ENCODE measurements around the gene HS3ST5. TPM values are rescaled to one million over a fixed set of nuclear protein-coding genes. Genes with fewer than 3 reads are reported as not detected.

HS3ST5 gene
- total RNA-seq, 4 donors from 2014 or later, result not detected

DNA sequence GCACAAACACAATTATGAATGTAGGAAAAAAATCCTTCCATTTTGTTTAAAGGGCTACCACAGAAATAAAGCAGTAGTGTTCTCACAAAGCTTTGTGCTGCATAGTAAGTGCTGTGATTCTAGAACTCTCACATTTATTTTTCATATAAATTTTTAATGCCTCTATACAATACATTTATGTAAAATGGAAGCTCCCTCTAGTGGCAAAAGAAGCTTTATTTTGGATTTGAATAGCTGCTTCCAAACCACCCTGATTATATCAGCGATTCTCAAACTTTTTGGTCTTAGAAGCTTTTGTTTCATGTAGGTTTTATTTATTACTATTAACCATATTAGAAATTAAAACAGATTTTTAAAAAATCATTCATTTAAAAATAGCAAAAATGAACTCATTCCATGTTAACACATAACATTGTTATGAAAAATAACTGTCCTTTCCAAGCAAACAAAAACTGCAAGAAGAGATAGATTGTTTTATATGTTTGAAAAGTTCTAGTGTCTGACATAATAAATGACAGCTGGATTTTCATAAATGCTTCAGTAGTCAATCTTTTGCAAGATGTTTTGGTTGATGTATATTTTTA is 38.4 kb downstream of the HS3ST5 start:
- no peaks in the 10 kb centered on the region for H3K27me3 ChIP-seq
- intact Hi-C loops (cut with DNase I), result no loop called here
- no peaks in the 10 kb centered on the region for H3K4me1 ChIP-seq
- 80 to 92% methylated on average over 1 of the region's 1 CpG for WGBS, 2 donors
- no peaks in the 10 kb centered on the region for H3K36me3 ChIP-seq
- H3K27ac ChIP-seq, result no peak overlapping the region
- DNase-seq, result no peak
- H3K4me3 ChIP-seq (replicated peaks in 1 of 3), result no peak overlapping the region
- no peaks in the 10 kb centered on the region for H3K9me3 ChIP-seq
- no peak for TF ChIP-seq POLR2A (IDR thresholded peaks at IDR 0.05)
- TF ChIP-seq, protein P1, sequence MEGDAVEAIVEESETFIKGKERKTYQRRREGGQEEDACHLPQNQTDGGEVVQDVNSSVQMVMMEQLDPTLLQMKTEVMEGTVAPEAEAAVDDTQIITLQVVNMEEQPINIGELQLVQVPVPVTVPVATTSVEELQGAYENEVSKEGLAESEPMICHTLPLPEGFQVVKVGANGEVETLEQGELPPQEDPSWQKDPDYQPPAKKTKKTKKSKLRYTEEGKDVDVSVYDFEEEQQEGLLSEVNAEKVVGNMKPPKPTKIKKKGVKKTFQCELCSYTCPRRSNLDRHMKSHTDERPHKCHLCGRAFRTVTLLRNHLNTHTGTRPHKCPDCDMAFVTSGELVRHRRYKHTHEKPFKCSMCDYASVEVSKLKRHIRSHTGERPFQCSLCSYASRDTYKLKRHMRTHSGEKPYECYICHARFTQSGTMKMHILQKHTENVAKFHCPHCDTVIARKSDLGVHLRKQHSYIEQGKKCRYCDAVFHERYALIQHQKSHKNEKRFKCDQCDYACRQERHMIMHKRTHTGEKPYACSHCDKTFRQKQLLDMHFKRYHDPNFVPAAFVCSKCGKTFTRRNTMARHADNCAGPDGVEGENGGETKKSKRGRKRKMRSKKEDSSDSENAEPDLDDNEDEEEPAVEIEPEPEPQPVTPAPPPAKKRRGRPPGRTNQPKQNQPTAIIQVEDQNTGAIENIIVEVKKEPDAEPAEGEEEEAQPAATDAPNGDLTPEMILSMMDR (IDR thresholded peaks at IDR 0.05), result peak in 2 of 6 experiments; percentile 26 to 46

DNA sequence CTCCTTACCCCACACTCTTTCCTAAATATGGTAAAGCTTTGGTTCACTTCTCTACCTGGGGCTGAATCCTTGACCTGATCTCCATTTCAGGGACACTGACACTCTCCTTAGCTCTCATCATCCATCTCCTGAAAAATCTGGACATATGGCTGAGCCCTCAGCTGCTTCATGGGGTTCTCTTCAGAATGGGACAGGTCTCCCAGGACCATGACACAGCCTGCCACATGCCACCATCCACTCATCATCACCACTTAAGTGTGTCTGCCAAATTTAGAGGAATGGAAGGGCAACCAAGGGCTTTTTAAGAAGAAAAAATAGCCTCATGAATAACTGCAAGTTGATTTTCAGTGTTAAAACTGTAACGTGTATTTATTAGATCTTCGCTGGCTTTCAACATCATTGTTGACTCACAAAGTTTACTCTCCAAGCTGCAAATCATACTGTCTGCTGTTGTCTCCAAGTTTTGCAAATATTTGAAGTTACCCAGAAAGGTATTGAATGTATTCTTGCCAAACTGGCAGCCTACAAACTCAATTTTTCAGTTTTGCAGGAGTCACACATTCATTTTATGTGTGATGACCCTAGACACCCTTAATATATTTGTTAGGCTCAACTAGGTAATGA is 41.1 kb downstream of the HS3ST5 start:
- no peaks in the 10 kb centered on the region for H3K27me3 ChIP-seq
- no peaks in the 10 kb centered on the region for H3K36me3 ChIP-seq
- no peaks in the 10 kb centered on the region for H3K9me3 ChIP-seq
- no peak overlapping the region for H3K27ac ChIP-seq
- WGBS, 2 donors, result 82 to 88% methylated on average over 2 of the region's 2 CpGs
- H3K4me1 ChIP-seq, result no peaks in the 10 kb centered on the region
- intact Hi-C loops (cut with DNase I), result no loop called here
- no peak overlapping the region for H3K4me3 ChIP-seq (replicated peaks in 1 of 3)
- DNase-seq, result no peak
- TF ChIP-seq, protein P1 (IDR thresholded peaks at IDR 0.05), result no peak
- TF ChIP-seq POLR2A (IDR thresholded peaks at IDR 0.05), result no peak

DNA sequence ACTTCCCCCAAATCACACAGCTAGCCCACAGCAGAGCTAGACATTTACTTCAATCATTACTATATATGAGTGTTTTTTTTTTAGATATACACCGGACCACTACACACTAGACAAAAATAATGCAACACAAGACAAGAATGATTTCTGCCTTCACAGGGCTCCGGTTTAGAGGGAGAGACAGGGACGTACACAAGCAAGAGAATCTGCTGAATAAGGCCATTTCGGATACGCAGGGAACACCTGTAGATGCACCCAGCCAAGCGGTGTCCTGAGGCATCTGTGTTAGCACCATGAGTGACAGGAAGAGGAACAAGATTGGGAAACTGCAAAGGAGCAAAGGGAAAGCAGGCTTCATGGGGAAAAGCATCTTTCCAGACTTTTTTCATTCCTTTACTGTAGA is 45.7 kb downstream of the HS3ST5 start:
- intact Hi-C loops (cut with DNase I), result no loop called here
- H3K9me3 ChIP-seq, result no peaks in the 10 kb centered on the region
- no peak overlapping the region for H3K4me3 ChIP-seq (replicated peaks in 1 of 3)
- no peaks in the 10 kb centered on the region for H3K36me3 ChIP-seq
- no peaks in the 10 kb centered on the region for H3K4me1 ChIP-seq
- H3K27ac ChIP-seq, result no peak overlapping the region
- no peak for DNase-seq
- H3K27me3 ChIP-seq, result no peaks in the 10 kb centered on the region
- 88 to 91% methylated on average over 6 of the region's 6 CpGs for WGBS, 2 donors
- TF ChIP-seq, protein P1 (IDR thresholded peaks at IDR 0.05), result no peak

DNA sequence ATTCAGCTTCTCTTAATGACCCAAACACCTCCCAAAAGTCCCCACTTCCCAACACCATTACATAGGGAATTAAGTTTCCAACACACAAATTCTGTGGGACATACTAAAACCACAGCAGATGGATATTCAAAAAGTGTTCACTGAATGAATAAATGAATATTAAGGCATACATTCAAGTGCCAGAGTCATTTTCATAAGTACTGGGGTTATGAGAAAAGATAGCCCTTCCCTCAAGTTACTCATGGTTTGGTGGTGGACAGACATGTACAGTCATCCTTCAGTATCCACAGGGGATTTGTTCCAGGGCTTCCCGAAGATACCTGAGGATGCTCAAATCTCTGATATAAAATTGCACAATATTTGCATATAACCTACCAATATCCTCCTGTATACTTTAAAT is 50.4 kb downstream of the HS3ST5 start:
- H3K9me3 ChIP-seq, result no peaks in the 10 kb centered on the region
- no peaks in the 10 kb centered on the region for H3K27me3 ChIP-seq
- H3K36me3 ChIP-seq, result no peaks in the 10 kb centered on the region
- TF ChIP-seq, protein P1 (IDR thresholded peaks at IDR 0.05), result no peak
- no peak for TF ChIP-seq POLR2A (IDR thresholded peaks at IDR 0.05)
- H3K27ac ChIP-seq, result no peak overlapping the region
- whole genome bisulfite sequencing, 2 donors, result 94 to 100% methylated on average over 1 of the region's 1 CpG
- no peaks in the 10 kb centered on the region for H3K4me1 ChIP-seq
- intact Hi-C loops (cut with DNase I), result no loop called here
- DNase-seq, result no peak
- no peak overlapping the region for H3K4me3 ChIP-seq (replicated peaks in 1 of 3)

DNA sequence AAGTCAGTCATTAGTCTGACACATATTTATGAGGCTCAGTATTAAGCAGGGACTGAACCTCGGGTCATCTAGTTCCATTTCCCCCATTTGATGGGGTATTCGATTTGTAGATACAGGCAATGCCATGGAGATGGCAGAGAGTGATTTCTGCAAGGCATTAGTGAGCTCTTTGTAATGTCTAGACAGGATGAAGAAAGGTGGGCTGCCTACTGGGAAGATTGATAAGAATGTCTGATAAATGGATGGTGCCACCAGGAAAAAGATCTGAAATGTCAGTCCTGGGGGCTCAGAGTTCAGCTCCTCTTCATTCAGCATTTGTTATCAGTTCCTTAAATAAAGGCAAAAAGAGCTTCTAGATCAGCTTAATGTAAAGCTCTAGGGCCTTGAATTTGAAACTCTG is 51.4 kb downstream of the HS3ST5 start:
- H3K9me3 ChIP-seq, result no peaks in the 10 kb centered on the region
- WGBS, 2 donors, result 71 to 74% methylated on average over 2 of the region's 2 CpGs

More for the DNA sequence above, 51.4 kb downstream of the HS3ST5 start:
- no peaks in the 10 kb centered on the region for H3K4me1 ChIP-seq
- no peaks in the 10 kb centered on the region for H3K27me3 ChIP-seq
- H3K4me3 ChIP-seq (replicated peaks in 1 of 3), result no peak overlapping the region
- no peaks in the 10 kb centered on the region for H3K36me3 ChIP-seq
- intact Hi-C loops (cut with DNase I), result no loop called here
- no peak overlapping the region for H3K27ac ChIP-seq
- no peak for TF ChIP-seq POLR2A (IDR thresholded peaks at IDR 0.05)
- DNase-seq, result no peak

Data from thyroid gland (tissue), 4 donors.